Omental fat pad (tissue), 4 donors: Measurements from ENCODE around the gene SUGP2. TPM values are rescaled to one million over a fixed set of nuclear protein-coding genes. Genes with fewer than 3 reads are reported as not detected.
A peak's percentile ranks its signal among the peaks of the same experiment; 100 is the strongest.
"Not testable (repeated sequence)": the region's sequence is repeated elsewhere in the genome, so short reads cannot be mapped to it uniquely, and the experiment has no call there.

Experiments
- ATAC-seq: fragments of 150-250 bp; one replicate; pipeline ENCODE4 v1.9.1; 2016; ENCODE audit warnings: mild to moderate bottlenecking, moderate library complexity; ENCODE audit not compliant: low FRiP score
- DNase-seq: peaks from one replicate; pipeline ENCODE4 v3.0.0-alpha.2; 2019; ENCODE audit warnings: low spot score
- CTCF ChIP-seq, 3 donors: fragments of 450-650 bp; IDR thresholded peaks; one replicate each; pipeline ENCODE4 v1.5.1; 2016 to 2017; ENCODE audit warnings: antibody characterized with exemption in 3 of 3, mild to moderate bottlenecking in 3 of 3, moderate library complexity in 2 of 3
- total RNA-seq, 4 donors: library from RNA; depleted of rRNA; stranded (reverse); fragments of >200 nt; gene quantifications; one replicate each; pipeline ENCODE4 v1.1.0, GENCODE V29; 2016

Gene SUGP2
- total RNA-seq, 4 donors from 2014 or later = 30.3 to 54.5 (median 36.3) TPM

DNA sequence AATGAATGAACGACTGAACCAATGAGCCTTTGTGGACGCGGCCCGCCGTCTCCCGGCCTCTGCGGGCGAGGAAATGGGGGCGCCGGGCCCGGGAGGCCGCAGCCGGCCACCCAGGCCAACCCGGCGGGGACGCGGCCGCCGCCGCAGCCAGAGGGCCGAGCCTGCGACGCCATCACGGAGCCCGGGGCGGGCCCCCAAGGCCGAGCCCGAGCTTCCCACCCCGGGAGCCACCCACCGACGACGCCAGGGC, 216 bp downstream of the SUGP2 start:
- ATAC-seq (no peak), DNase-seq (no peak)
- no peak for TF ChIP-seq CTCF (IDR thresholded peaks at IDR 0.05)

GRCh38 chr19:19032420-19033175, 719 bp downstream of the SUGP2 start:
- TF ChIP-seq CTCF (IDR thresholded peaks at IDR 0.05) = no peak
- DNase-seq = peak; percentile 70
- ATAC-seq = peak; percentile 35

DNA sequence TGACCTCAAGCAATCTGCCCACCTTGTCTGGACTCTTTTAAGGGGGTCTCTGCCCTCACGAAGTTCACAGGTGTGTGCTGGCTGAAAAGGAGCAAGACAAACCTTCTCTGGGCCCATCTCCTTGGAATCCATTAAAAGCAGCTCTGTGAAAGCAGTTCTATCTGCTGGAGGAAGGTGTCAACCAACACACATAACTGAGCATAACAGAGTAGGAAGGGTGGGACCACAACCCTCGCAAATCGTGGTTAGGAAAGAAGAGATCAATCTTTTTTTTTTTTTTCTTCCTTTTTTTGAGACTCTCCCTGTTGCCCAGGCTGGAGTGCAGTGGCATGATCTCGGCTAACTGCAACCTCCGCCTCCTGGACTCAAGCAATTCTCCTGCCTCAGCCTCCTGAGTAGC, 1.4 kb downstream of the SUGP2 start:
- DNase-seq (no peak), ATAC-seq (no peak)
- TF ChIP-seq CTCF (IDR thresholded peaks at IDR 0.05) = no peak

- no peak for TF ChIP-seq CTCF (IDR thresholded peaks at IDR 0.05)
- ATAC-seq (no peak), DNase-seq (no peak)
Measured at GRCh38 chr19:19028526-19028925, 4.8 kb downstream of the SUGP2 start.

GRCh38 chr19:19027228-19027627, 6.1 kb downstream of the SUGP2 start:
- DNase-seq (no peak), ATAC-seq (no peak)
- TF ChIP-seq CTCF (IDR thresholded peaks at IDR 0.05) = no peak

DNA sequence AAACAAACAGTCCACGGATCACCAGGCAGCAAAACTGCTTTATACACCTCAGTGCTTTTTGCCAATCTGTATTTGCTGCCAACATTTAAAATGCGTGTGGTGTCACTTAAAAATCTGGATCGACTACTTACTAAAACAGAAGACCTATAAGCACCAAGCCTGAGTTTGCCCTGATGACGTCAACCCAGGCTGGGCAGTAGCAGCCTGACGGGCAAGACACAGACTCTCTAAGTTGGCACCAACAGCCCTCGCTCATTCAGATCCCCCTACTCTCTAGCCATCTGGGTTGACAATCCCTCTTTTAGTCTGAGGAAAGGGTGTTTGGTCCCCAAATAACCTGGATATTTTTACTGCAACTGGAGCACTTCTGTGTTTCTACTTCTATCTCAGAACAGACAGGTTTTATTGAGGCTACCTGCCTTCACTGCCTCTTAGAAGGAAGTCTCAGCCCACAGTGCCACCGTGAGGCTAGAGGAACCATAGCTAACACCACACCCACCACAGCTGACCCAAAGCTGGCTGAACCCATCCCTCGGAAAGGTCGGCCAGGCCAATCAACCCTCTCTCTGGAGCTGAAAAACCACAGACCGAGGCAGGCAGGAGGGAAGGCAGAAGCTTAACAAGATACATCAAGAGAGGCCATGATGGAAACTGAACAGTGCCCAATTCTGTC, 6.9 kb downstream of the SUGP2 start:
- DNase-seq (no peak), ATAC-seq (no peak)
- TF ChIP-seq CTCF (IDR thresholded peaks at IDR 0.05) = no peak

GRCh38 chr19:19025861-19026260, 7.5 kb downstream of the SUGP2 start:
- ATAC-seq (no peak), DNase-seq (no peak)
- TF ChIP-seq CTCF (IDR thresholded peaks at IDR 0.05) = no peak

DNA sequence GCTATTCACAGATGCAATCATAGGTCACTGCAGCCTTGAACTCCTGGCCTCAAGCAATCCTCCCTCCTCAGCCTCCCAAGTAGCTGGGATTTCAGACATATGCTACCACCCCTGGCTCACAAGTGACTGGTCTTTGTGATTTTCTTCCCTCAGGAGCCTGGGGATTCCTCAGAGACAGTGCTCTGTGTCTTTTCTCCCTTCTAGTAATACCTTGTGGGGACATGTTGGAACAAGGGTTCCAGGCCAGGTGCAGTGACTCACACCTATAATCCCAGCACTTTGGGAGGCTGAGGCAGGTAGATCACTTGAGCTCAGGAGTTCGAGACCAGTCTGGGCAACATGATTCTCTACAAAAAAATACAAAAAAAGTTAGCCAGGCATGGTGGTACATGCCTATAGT, 9.9 kb downstream of the SUGP2 start:
- DNase-seq, ATAC-seq: not testable (repeated sequence)
